H1 (cell line): ENCODE results near the gene CROT. TPM values are rescaled to one million over a fixed set of nuclear protein-coding genes. Genes with fewer than 3 reads are reported as not detected.

ENCODE experiments used
- ASH2L ChIP-seq: fragments of 200-600, 300-600 bp; sonication (generic); IDR thresholded peaks from one replicate; pipeline ENCODE4 v1.7.1; 2017; ENCODE audit warnings: low read length
- KDM4A ChIP-seq: IDR thresholded peaks from one replicate; pipeline ENCODE4 v1.7.1; 2012; ENCODE audit warnings: low read depth, mild to moderate bottlenecking, moderate library complexity, low read length, inconsistent platforms; ENCODE audit not compliant: severe bottlenecking
- NANOG ChIP-seq: IDR thresholded peaks from 2 replicates; pipeline ENCODE4 v1.6.1; 2011; ENCODE audit warnings: low read length, low read depth, mild to moderate bottlenecking, inconsistent platforms; ENCODE audit not compliant: insufficient read depth, poor library complexity, severe bottlenecking
- POLR2A ChIP-seq, 2 experiments: IDR thresholded peaks; 1 replicate in 1 of 2; 2 replicates in 1 of 2; pipeline ENCODE4 v1.6.1; 2011; ENCODE audit warnings: low read depth in 2 of 2, low read length in 2 of 2, mild to moderate bottlenecking in 2 of 2; ENCODE audit errors: control extremely low read depth in 1 of 2
- polyA plus RNA-seq, 7 experiments: library from polyadenylated mRNA; depleted of rRNA in 3 of 7; stranded (reverse) in 5 of 7; unstranded in 2 of 7; fragments of >200 nt in 5 of 7; fragments of 200-250 nt in 2 of 7; gene quantifications; 1 replicate in 5 of 7; 2 replicates in 1 of 7; 4 replicates in 1 of 7; pipeline versions ENCODE4 v1.2.1 to v1.2.3, GENCODE V29; 2011 to 2013; ENCODE audit warnings: missing spikeins in 2 of 7, mixed read lengths in 2 of 7
- total RNA-seq: library from RNA; stranded (reverse); fragmentation: NEBNext Ultra II Directional; extraction: Animal tissue kit (Norgen Biotek cat#: 25700); gene quantifications from 2 replicates; pipeline ENCODE4 v1.2.1, GENCODE V29; 2021

Gene CROT
- total and polyA plus RNA-seq, 2 of the 8 experiments (the other 6 are each of a cell fraction or from before 2014, with no cell fraction given) = 2.2 to 5.6 TPM

- TF ChIP-seq KDM4A = no peak
- no peak for TF ChIP-seq POLR2A (IDR thresholded peaks at IDR 0.05; ENCODE audit: control extremely low read depth in 1 of 2, low read depth in 2 of 2, low read length in 2 of 2)
- TF ChIP-seq ASH2L = no peak
- no peak for TF ChIP-seq NANOG
Measured at GRCh38 chr7:87310790-87311419, 34.6 kb upstream of the CROT start (continued).
